SK-N-SH treated with all-trans-retinoic acid at 6 μM for 48 hours (cell line): Measurements from ENCODE around the gene EHMT2.

Experiments
- ATAC-seq: fragments of 200-7000 bp; cut with Tn5 transposase; 3 replicates; pipeline ENCODE4 v1.9.1; 2020; ENCODE audit warnings: mild to moderate bottlenecking, moderate library complexity
- ARNTL ChIP-seq: fragments of 450-650 bp; formaldehyde crosslinking; IDR thresholded peaks from 2 replicates; pipeline ENCODE4 v1.5.0; 2020; ENCODE audit warnings: low read depth, mild to moderate bottlenecking, moderate library complexity, borderline replicate concordance
- BACH2 ChIP-seq: fragments of 250-450 bp; sonication (Bioruptor Pico); IDR thresholded peaks from 2 replicates; pipeline ENCODE4 v1.9.0; 2021; ENCODE audit warnings: mild to moderate bottlenecking, borderline replicate concordance
- CSDC2 ChIP-seq: fragments of 250-450 bp; sonication (Bioruptor Pico); IDR thresholded peaks from 2 replicates; pipeline ENCODE4 v1.5.0; 2020; ENCODE audit warnings: mild to moderate bottlenecking, moderate library complexity
- CSRNP3 ChIP-seq: fragments of 250-450 bp; sonication (Bioruptor Pico); IDR thresholded peaks from 2 replicates; pipeline ENCODE4 v1.5.1; 2021; ENCODE audit warnings: mild to moderate bottlenecking, moderate library complexity
- ESRRG ChIP-seq: fragments of 250-450 bp; sonication (Bioruptor Pico); IDR thresholded peaks from 2 replicates; pipeline ENCODE4 v1.6.1; 2021; ENCODE audit warnings: mild to moderate bottlenecking
- GLIS3 ChIP-seq: fragments of 250-450 bp; sonication (Bioruptor Pico); IDR thresholded peaks from 2 replicates; pipeline ENCODE4 v1.5.0; 2020; ENCODE audit warnings: mild to moderate bottlenecking, moderate library complexity
- ISL1 ChIP-seq: fragments of 250-450 bp; sonication (Bioruptor Pico); IDR thresholded peaks from 2 replicates; pipeline ENCODE4 v2.1.2; 2022; ENCODE audit warnings: mild to moderate bottlenecking, moderate library complexity
- PPARA ChIP-seq: fragments of 250-450 bp; sonication (Bioruptor Pico); IDR thresholded peaks from 2 replicates; pipeline ENCODE4 v1.5.0; 2020; ENCODE audit warnings: mild to moderate bottlenecking, borderline replicate concordance
- RARB ChIP-seq: fragments of 250-450 bp; sonication (Bioruptor Pico); IDR thresholded peaks from 2 replicates; pipeline ENCODE4 v1.8.0; 2021; ENCODE audit warnings: mild to moderate bottlenecking, moderate library complexity
- TCF4 ChIP-seq: fragments of 250-450 bp; sonication (Bioruptor Pico); IDR thresholded peaks from 2 replicates; pipeline ENCODE4 v1.8.0; 2021; ENCODE audit warnings: mild to moderate bottlenecking, moderate library complexity, borderline replicate concordance
- TOX ChIP-seq: fragments of 250-450 bp; sonication (Bioruptor Pico); IDR thresholded peaks from 2 replicates; pipeline ENCODE4 v1.8.0; 2021; ENCODE audit warnings: mild to moderate bottlenecking, moderate library complexity, borderline replicate concordance
- ZC3H10 ChIP-seq: fragments of 250-450 bp; sonication (Bioruptor Pico); IDR thresholded peaks from 2 replicates; pipeline ENCODE4 v1.5.1; 2021; ENCODE audit warnings: mild to moderate bottlenecking, moderate library complexity
- ZFP3 ChIP-seq: fragments of 250-450 bp; sonication (Bioruptor Pico); IDR thresholded peaks from 2 replicates; pipeline ENCODE4 v1.5.0; 2020; ENCODE audit warnings: mild to moderate bottlenecking, moderate library complexity
- ZFP30 ChIP-seq: fragments of 450-650 bp; formaldehyde crosslinking; IDR thresholded peaks from 2 replicates; pipeline ENCODE4 v1.5.0; 2022; ENCODE audit warnings: mild to moderate bottlenecking, moderate library complexity
- ZNF565 ChIP-seq: fragments of 450-650 bp; formaldehyde crosslinking; conservative IDR thresholded peaks from 2 replicates; pipeline ENCODE4 v1.5.0; 2020; ENCODE audit warnings: low read depth, mild to moderate bottlenecking, moderate library complexity
- ZNF70 ChIP-seq: fragments of 450-650 bp; formaldehyde crosslinking; IDR thresholded peaks from 2 replicates; pipeline ENCODE4 v1.5.0; 2020; ENCODE audit warnings: mild to moderate bottlenecking, moderate library complexity
- ZNF8 ChIP-seq: fragments of 450-650 bp; formaldehyde crosslinking; IDR thresholded peaks from 2 replicates; pipeline ENCODE4 v1.5.0; 2020; ENCODE audit warnings: mild to moderate bottlenecking, moderate library complexity
- TF ChIP-seq, protein P1 (sequence below): fragments of 250-450 bp; sonication (Bioruptor Pico); IDR thresholded peaks from 2 replicates; pipeline ENCODE4 v1.8.0; 2021; ENCODE audit warnings: low read depth, mild to moderate bottlenecking, moderate library complexity, borderline replicate concordance
- TF ChIP-seq, protein P2 (sequence below): fragments of 250-450 bp; sonication (Bioruptor Pico); IDR thresholded peaks from 2 replicates; pipeline ENCODE4 v1.5.0; 2020; ENCODE audit warnings: mild to moderate bottlenecking, moderate library complexity
- TF ChIP-seq, protein P3 (sequence below): fragments of 250-450 bp; sonication (Bioruptor Pico); IDR thresholded peaks from 2 replicates; pipeline ENCODE4 v1.8.0; 2020; ENCODE audit warnings: mild to moderate bottlenecking, moderate library complexity, borderline replicate concordance
- TF ChIP-seq, protein P4 (sequence below): fragments of 250-450 bp; sonication (Bioruptor Pico); IDR thresholded peaks from 2 replicates; pipeline ENCODE4 v1.5.1; 2020; ENCODE audit warnings: low read depth, mild to moderate bottlenecking, moderate library complexity

The EHMT2 gene

DNA sequence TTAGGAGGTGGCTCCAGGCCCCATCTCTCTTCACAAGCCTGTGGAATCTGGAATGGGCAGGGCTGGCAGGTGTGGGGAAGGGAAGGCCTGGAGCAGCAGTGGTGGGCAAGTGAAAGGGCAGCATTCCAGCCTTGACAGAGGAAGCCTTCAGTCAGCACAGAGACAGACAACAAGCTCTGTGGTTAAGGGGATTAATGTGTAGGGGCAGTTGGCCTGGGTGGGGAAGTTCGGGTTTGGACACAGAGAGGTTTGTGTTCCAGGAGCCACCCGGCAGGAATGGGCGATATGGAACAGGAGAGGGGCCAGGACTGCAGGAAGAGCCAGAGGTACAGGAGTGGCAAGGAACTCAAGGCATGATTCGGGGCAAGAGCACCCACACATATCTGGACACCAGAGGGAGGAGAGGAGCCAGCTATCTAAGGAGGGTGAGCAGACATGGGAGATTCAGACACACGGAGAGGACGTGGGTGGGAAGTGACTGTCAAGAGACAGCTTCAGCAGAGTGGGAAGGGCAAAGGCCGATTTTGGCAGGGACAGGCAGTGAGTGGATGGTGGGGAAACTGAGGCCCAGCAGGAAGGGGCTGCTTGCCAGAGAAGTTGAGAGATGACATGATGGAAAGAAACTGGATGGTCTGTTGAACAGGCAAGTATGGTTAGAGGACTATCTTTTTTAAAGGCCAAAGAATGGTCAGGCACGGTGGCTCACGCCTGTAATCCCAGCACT is 16.2 kb downstream of the EHMT2 start:
- ATAC-seq = no peak
- TF ChIP-seq PPARA (CRISPR knock-in tag) = no peak
- TF ChIP-seq, protein P1, sequence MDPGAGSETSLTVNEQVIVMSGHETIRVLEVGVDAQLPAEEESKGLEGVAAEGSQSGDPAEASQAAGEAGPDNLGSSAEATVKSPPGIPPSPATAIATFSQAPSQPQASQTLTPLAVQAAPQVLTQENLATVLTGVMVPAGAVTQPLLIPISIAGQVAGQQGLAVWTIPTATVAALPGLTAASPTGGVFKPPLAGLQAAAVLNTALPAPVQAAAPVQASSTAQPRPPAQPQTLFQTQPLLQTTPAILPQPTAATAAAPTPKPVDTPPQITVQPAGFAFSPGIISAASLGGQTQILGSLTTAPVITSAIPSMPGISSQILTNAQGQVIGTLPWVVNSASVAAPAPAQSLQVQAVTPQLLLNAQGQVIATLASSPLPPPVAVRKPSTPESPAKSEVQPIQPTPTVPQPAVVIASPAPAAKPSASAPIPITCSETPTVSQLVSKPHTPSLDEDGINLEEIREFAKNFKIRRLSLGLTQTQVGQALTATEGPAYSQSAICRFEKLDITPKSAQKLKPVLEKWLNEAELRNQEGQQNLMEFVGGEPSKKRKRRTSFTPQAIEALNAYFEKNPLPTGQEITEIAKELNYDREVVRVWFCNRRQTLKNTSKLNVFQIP (CRISPR knock-in tag) = no peak
- TF ChIP-seq ARNTL (CRISPR knock-in tag) = no peak
- TF ChIP-seq CSDC2 (CRISPR knock-in tag) = no peak
- no peak for TF ChIP-seq ZFP30 (CRISPR knock-in tag)
- no peak for TF ChIP-seq ZNF565 (CRISPR knock-in tag)
- TF ChIP-seq GLIS3 (CRISPR knock-in tag) = no peak
- TF ChIP-seq, protein P2, sequence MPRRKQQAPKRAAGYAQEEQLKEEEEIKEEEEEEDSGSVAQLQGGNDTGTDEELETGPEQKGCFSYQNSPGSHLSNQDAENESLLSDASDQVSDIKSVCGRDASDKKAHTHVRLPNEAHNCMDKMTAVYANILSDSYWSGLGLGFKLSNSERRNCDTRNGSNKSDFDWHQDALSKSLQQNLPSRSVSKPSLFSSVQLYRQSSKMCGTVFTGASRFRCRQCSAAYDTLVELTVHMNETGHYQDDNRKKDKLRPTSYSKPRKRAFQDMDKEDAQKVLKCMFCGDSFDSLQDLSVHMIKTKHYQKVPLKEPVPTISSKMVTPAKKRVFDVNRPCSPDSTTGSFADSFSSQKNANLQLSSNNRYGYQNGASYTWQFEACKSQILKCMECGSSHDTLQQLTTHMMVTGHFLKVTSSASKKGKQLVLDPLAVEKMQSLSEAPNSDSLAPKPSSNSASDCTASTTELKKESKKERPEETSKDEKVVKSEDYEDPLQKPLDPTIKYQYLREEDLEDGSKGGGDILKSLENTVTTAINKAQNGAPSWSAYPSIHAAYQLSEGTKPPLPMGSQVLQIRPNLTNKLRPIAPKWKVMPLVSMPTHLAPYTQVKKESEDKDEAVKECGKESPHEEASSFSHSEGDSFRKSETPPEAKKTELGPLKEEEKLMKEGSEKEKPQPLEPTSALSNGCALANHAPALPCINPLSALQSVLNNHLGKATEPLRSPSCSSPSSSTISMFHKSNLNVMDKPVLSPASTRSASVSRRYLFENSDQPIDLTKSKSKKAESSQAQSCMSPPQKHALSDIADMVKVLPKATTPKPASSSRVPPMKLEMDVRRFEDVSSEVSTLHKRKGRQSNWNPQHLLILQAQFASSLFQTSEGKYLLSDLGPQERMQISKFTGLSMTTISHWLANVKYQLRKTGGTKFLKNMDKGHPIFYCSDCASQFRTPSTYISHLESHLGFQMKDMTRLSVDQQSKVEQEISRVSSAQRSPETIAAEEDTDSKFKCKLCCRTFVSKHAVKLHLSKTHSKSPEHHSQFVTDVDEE = no peak
- TF ChIP-seq ZC3H10 = no peak
- no peak for TF ChIP-seq RARB (CRISPR knock-in tag)
- no peak for TF ChIP-seq ZFP3 (CRISPR knock-in tag)
- TF ChIP-seq ISL1 (CRISPR knock-in tag) = no peak
- no peak for TF ChIP-seq BACH2

DNA sequence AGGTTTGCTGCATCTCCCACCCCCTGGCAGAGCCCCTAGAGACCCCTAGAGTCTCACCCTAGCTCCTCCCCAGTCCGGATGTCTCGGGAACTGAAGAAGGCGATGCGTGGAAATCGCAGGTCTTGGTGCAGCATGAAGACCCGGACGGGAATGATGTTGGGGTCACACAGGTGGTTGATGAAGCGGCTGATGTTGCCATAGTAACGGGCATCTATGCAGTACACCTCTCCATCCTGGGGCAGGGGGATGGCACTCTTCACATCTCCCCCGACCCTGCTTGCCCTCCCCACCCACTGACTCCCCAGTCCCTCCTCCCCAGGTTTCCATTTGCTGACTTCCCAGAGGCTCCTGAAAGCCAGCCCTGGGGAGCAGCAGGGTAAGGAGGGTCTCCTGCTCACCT is 16.9 kb downstream of the EHMT2 start:
- TF ChIP-seq PPARA (CRISPR knock-in tag) = no peak
- no peak for TF ChIP-seq ZFP3 (CRISPR knock-in tag)
- no peak for TF ChIP-seq TCF4 (CRISPR knock-in tag)
- TF ChIP-seq, protein P3, sequence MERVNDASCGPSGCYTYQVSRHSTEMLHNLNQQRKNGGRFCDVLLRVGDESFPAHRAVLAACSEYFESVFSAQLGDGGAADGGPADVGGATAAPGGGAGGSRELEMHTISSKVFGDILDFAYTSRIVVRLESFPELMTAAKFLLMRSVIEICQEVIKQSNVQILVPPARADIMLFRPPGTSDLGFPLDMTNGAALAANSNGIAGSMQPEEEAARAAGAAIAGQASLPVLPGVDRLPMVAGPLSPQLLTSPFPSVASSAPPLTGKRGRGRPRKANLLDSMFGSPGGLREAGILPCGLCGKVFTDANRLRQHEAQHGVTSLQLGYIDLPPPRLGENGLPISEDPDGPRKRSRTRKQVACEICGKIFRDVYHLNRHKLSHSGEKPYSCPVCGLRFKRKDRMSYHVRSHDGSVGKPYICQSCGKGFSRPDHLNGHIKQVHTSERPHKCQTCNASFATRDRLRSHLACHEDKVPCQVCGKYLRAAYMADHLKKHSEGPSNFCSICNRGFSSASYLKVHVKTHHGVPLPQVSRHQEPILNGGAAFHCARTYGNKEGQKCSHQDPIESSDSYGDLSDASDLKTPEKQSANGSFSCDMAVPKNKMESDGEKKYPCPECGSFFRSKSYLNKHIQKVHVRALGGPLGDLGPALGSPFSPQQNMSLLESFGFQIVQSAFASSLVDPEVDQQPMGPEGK (CRISPR knock-in tag) = no peak
- TF ChIP-seq GLIS3 (CRISPR knock-in tag) = no peak
- TF ChIP-seq CSDC2 (CRISPR knock-in tag) = no peak
- no peak for TF ChIP-seq ZNF565 (CRISPR knock-in tag)
- TF ChIP-seq ISL1 (CRISPR knock-in tag) = no peak
- TF ChIP-seq, protein P4, sequence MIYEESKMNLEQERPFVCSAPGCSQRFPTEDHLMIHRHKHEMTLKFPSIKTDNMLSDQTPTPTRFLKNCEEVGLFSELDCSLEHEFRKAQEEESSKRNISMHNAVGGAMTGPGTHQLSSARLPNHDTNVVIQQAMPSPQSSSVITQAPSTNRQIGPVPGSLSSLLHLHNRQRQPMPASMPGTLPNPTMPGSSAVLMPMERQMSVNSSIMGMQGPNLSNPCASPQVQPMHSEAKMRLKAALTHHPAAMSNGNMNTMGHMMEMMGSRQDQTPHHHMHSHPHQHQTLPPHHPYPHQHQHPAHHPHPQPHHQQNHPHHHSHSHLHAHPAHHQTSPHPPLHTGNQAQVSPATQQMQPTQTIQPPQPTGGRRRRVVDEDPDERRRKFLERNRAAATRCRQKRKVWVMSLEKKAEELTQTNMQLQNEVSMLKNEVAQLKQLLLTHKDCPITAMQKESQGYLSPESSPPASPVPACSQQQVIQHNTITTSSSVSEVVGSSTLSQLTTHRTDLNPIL (CRISPR knock-in tag) = no peak
- no peak for TF ChIP-seq ZNF8 (CRISPR knock-in tag)
- TF ChIP-seq, all 23 proteins: peak for 0
- no peak for ATAC-seq

- TF ChIP-seq CSRNP3 (CRISPR knock-in tag) (no peak), PPARA (CRISPR knock-in tag) (no peak), RARB (CRISPR knock-in tag) (no peak), GLIS3 (CRISPR knock-in tag) (no peak), ZFP30 (CRISPR knock-in tag) (no peak), ZNF8 (CRISPR knock-in tag) (no peak), ZFP3 (CRISPR knock-in tag) (no peak), ZC3H10 (no peak), ESRRG (CRISPR knock-in tag) (no peak), ISL1 (CRISPR knock-in tag) (no peak), TOX (no peak), ZNF70 (CRISPR knock-in tag) (no peak)
- no peak for ATAC-seq
Observed at GRCh38 chr6:31879901-31880300, 17.6 kb downstream of the EHMT2 start.
